Suprapubic skin (tissue), 4 donors: Measurements from ENCODE around the gene ABCF2. TPM values are rescaled to one million over a fixed set of nuclear protein-coding genes. Genes with fewer than 3 reads are reported as not detected.

Experiments
- DNase-seq, 2 donors: peaks; one replicate each; pipeline ENCODE4 v3.0.0-alpha.2; 2019; ENCODE audit warnings: low spot score in 2 of 2
- H3K27ac ChIP-seq: fragments of 200-600 bp; sonication (generic); one replicate; pipeline ENCODE4 v1.5.1; 2019
- H3K27me3 ChIP-seq: fragments of 200-600 bp; sonication (generic); one replicate; pipeline ENCODE4 v1.5.1; 2019
- H3K36me3 ChIP-seq: fragments of 200-600 bp; sonication (generic); one replicate; pipeline ENCODE4 v1.5.1; 2019
- H3K4me1 ChIP-seq: fragments of 200-600 bp; sonication (generic); one replicate; pipeline ENCODE4 v1.5.1; 2019
- H3K4me3 ChIP-seq: fragments of 200-600 bp; sonication (generic); one replicate; pipeline ENCODE4 v1.5.1; 2019; ENCODE audit warnings: mild to moderate bottlenecking
- H3K9me3 ChIP-seq: fragments of 200-600 bp; sonication (generic); one replicate; pipeline ENCODE4 v1.5.1; 2019
- CTCF ChIP-seq, 2 donors: fragments of 200-600 bp in 1 of 2; fragments of 450-650 bp in 1 of 2; sonication (generic) in 1 of 2; IDR thresholded peaks; one replicate each; pipeline ENCODE4 v1.5.1; 2016 to 2019; ENCODE audit warnings: antibody characterized with exemption in 2 of 2, mild to moderate bottlenecking in 1 of 2, moderate library complexity in 1 of 2
- EP300 ChIP-seq: sonication (generic); formaldehyde crosslinking; IDR thresholded peaks from one replicate; pipeline ENCODE4 v1.6.1; 2017; ENCODE audit warnings: antibody characterized with exemption
- POLR2A ChIP-seq, 2 donors: fragments of 450-650 bp; IDR thresholded peaks; one replicate each; pipeline ENCODE4 v1.6.1; 2017; ENCODE audit warnings: antibody characterized with exemption in 2 of 2, mild to moderate bottlenecking in 2 of 2, moderate library complexity in 2 of 2
- POLR2AphosphoS5 ChIP-seq, 3 donors: sonication (generic); formaldehyde crosslinking; IDR thresholded peaks; one replicate each; pipeline ENCODE4 v1.6.1; 2017; ENCODE audit warnings: antibody characterized with exemption in 3 of 3
- WGBS: methylation state at CpG from one replicate; pipeline ENCODE4 v1.1.5; 2018; 5-methylcytosine and 5-hydroxymethylcytosine counted together
- total RNA-seq, 4 donors: library from RNA; depleted of rRNA; stranded (reverse); fragments of >200 nt; gene quantifications; one replicate each; pipeline ENCODE4 v1.1.0, GENCODE V29; 2016

ABCF2 gene
- total RNA-seq, 4 donors from 2014 or later = 25.3 to 96.5 (median 40.1) TPM

- Histone ChIP-seq H3K27ac (no peak overlapping the region), H3K9me3 (no peaks in the 10 kb centered on the region), H3K4me1 (peaks cover 52% of the 10 kb centered on the region), H3K36me3 (no peaks in the 10 kb centered on the region), H3K27me3 (no peaks in the 10 kb centered on the region), H3K4me3 (no peak overlapping the region)
- DNase-seq = peak in 1 of 2 donors; percentile 58
- WGBS = 62% methylated on average over 16 of the region's 17 CpGs
- no peak for TF ChIP-seq POLR2AphosphoS5 (IDR thresholded peaks at IDR 0.05)
- TF ChIP-seq CTCF (IDR thresholded peaks at IDR 0.05) = no peak
- no peak for TF ChIP-seq POLR2A (IDR thresholded peaks at IDR 0.05)
- TF ChIP-seq EP300 = no peak
These were observed 26.1 kb upstream of the ABCF2 start for GRCh38 chr7:151252961-151253711.

- Histone ChIP-seq H3K4me1 (peaks cover 58% of the 10 kb centered on the region), H3K9me3 (no peaks in the 10 kb centered on the region), H3K4me3 (peak overlapping the region; percentile 58), H3K27me3 (no peaks in the 10 kb centered on the region), H3K36me3 (no peaks in the 10 kb centered on the region), H3K27ac (peak overlapping the region; percentile 71)
- 58% methylated on average over 6 of the region's 9 CpGs for WGBS
- no peak for DNase-seq
- TF ChIP-seq POLR2AphosphoS5 (IDR thresholded peaks at IDR 0.05) (no peak), POLR2A (IDR thresholded peaks at IDR 0.05) (no peak), EP300 (no peak), CTCF (IDR thresholded peaks at IDR 0.05) (no peak)
These were observed 25.5 kb upstream of the ABCF2 start for GRCh38 chr7:151252561-151252835.

GRCh38 chr7:151251689-151252560 lies 24.9 kb upstream of the ABCF2 start:
- Histone ChIP-seq H3K27ac (peak overlapping the region; percentile 71), H3K4me3 (peak overlapping the region; percentile 58), H3K36me3 (no peaks in the 10 kb centered on the region), H3K9me3 (no peaks in the 10 kb centered on the region), H3K27me3 (no peaks in the 10 kb centered on the region), H3K4me1 (peaks cover 63% of the 10 kb centered on the region)
- peak in 1 of 2 donors; percentile 71 for DNase-seq
- TF ChIP-seq CTCF (IDR thresholded peaks at IDR 0.05) (no peak), POLR2A (IDR thresholded peaks at IDR 0.05) (no peak), POLR2AphosphoS5 (IDR thresholded peaks at IDR 0.05) (no peak), EP300 (no peak)
- WGBS = 4% methylated on average over 36 of the region's 79 CpGs

- H3K4me1 ChIP-seq = peaks cover 64% of the 10 kb centered on the region
These were observed 24.3 kb upstream of the ABCF2 start for GRCh38 chr7:151251328-151251688.

More at GRCh38 chr7:151251328-151251688, 24.3 kb upstream of the ABCF2 start:
- no peak for TF ChIP-seq CTCF (IDR thresholded peaks at IDR 0.05)
- TF ChIP-seq EP300 = no peak
- TF ChIP-seq POLR2A (IDR thresholded peaks at IDR 0.05) = no peak
- no peak for TF ChIP-seq POLR2AphosphoS5 (IDR thresholded peaks at IDR 0.05)
- H3K27ac ChIP-seq = peak overlapping the region; percentile 62
- H3K9me3 ChIP-seq = no peaks in the 10 kb centered on the region
- no peaks in the 10 kb centered on the region for H3K36me3 ChIP-seq
- H3K4me3 ChIP-seq = peak overlapping the region; percentile 58
- no peaks in the 10 kb centered on the region for H3K27me3 ChIP-seq
- DNase-seq = peak in 1 of 2 donors; percentile 67
- WGBS = 2% methylated on average over 15 of the region's 19 CpGs
